ENCODE measurements around the gene GSK3A.

The GSK3A gene

DNA sequence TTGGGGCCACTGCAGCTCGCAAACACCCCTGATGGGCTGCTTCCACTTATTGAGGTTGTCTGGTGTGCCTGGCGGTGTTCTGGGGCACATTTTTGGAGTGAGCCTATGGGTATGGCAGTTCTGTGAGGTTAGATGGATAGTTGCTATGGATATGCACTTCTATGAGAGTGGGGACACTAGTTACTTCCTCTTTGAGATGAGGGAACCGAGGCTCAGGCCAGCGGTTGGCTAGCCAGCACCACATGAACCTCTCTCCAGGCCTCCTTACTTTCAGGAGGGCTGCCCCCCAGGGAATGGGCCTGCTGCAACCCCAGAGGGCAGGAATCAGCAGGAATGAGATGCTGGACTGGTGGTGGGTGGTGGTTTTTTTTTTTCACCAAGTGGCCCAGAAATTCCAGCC is 46.0 kb upstream of the GSK3A start:
- no peak for TF ChIP-seq CTCF (IDR thresholded peaks at IDR 0.05; ENCODE audit: low read depth, low read length)
- DNase-seq (ENCODE audit: extremely low read depth, low read depth): no peak

DNA sequence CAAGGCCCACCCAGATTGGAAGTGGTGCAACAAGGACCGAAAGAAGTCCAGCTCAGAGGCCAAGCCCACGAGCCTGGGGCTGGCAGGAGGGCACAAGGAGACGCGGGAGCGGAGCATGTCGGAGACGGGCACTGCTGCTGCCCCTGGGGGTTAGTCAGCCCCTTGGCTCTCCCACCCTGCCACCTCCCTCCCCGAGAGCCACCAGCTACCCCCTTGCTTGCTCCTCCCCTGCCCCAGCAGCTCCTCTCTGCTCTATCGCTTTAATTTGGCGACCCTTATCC is 45.4 kb upstream of the GSK3A start:
- DNase-seq (ENCODE audit: extremely low read depth, low read depth): no peak
- no peak for TF ChIP-seq CTCF (IDR thresholded peaks at IDR 0.05; ENCODE audit: low read depth, low read length)

GRCh38 chr19:42287017-42287826 is 44.8 kb upstream of the GSK3A start:
- no peak for TF ChIP-seq CTCF (IDR thresholded peaks at IDR 0.05; ENCODE audit: low read depth, low read length)
- DNase-seq (ENCODE audit: extremely low read depth, low read depth): no peak

DNA sequence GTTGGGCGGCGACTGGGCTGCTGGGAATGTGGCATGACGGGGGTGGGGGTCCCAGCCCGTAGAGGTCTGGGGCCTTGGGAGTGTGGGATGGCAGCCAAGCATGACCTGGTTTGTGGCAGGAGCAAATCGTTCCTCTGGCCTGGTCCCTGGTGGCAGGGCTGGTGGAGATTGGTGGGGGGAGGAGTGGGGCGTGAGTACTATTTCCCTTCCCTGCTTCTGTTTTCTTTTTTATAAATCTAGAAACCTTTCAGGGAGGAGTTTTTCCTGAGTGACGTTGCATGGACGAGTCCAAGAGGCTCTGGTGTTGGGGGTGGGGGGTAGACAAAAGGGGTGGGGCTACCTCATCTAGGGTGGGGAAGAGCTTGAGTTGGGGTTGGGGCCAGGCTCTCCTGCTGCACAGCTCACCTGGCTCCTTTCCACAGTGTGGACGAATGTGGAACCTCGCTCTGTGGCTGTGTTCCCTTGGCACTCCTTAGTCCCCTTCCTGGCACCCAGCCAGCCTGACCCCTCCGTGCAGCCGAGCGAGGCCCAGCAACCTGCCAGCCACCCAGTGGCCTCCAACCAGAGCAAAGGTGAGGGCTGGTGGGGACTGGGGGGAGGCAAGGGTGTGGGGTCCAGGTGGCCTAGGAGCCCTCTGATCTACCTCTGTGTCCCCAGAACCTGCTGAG is 44.1 kb upstream of the GSK3A start:
- no peak for DNase-seq (ENCODE audit: extremely low read depth, low read depth)
- TF ChIP-seq CTCF (IDR thresholded peaks at IDR 0.05; ENCODE audit: low read depth, low read length): no peak

DNA sequence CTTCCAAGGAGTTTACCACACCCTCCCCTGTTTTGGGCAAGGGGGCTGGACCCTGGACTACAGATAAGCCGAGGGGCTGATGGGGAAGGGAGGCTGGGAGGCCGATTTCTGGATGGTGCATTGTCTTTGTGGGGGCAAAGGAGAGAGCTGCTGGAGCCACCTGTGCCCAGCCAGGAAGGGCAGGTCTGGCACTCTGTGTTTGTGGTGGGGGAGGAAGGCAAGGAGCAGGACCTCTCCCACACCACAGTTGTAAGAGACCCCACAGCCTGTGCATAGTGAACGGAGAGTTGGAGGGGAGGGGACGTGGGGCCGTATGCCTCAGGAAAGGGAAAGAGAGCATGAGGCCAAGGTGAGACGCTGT is 43.6 kb upstream of the GSK3A start:
- TF ChIP-seq CTCF (IDR thresholded peaks at IDR 0.05; ENCODE audit: low read depth, low read length): no peak

GRCh38 chr19:42285541-42285941 is 43.1 kb upstream of the GSK3A start:
- TF ChIP-seq CTCF (IDR thresholded peaks at IDR 0.05; ENCODE audit: low read depth, low read length): no peak
- DNase-seq (ENCODE audit: extremely low read depth, low read depth): no peak

More for the DNA sequence above, 43.6 kb upstream of the GSK3A start:
- DNase-seq (ENCODE audit: extremely low read depth, low read depth): no peak

DNA sequence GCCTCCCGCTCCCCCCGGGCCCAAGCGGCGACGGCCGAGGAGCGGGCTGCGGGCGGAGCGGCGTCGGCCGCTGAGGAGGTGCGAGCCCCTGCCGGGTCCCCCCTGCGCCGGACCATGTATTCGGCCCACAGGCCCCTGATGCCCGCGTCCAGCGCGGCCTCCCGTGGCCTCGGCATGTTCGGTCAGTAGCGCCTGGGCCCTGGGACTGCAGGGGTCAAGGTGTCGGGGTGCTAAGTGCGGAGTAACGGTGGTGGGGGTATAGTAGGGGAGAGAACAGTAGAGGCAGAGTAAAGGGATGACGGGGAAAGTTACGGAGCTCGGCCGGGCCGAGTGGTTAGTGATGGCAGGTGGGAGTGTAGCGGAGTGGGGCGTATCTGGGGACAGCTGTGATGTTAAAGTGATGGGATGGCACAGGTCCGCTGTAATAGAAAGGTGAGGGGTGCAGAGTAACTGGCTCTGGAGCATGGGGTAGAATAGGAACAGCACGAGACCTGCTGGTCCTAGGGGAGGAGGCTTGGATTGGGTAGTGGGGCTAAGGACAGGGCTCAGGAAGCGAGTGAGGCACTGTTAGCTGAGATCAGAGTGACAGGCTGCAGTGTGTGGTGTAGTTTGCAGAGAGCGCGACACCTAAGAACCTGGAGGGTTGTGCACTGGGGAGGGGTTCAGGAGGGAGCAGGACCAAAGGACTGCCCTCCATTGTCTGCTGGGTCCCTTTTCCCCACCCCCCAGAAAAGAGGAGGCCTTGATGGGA is 42.4 kb upstream of the GSK3A start:
- no peak for DNase-seq (ENCODE audit: extremely low read depth, low read depth)
- no peak for TF ChIP-seq CTCF (IDR thresholded peaks at IDR 0.05; ENCODE audit: low read depth, low read length)

Measured in AG09319 (cell line).